Muscle layer of duodenum (tissue), 2 donors: Measurements from ENCODE around the gene IVNS1ABP.
"Not testable (repeated sequence)": the region's sequence is repeated elsewhere in the genome, so short reads cannot be mapped to it uniquely, and the experiment has no call there.

Experiments used
- H3K27ac ChIP-seq: one replicate; pipeline ENCODE4 v1.7.0; 2013; ENCODE audit warnings: mild to moderate bottlenecking, low read length
- H3K27me3 ChIP-seq: one replicate; pipeline ENCODE4 v1.7.0; 2013; ENCODE audit warnings: low read depth, mild to moderate bottlenecking, control low read depth, low read length
- H3K36me3 ChIP-seq, 2 donors: one replicate each; pipeline ENCODE4 v1.7.0; 2013; ENCODE audit warnings: low read length in 2 of 2, control low read depth in 1 of 2, mild to moderate bottlenecking in 1 of 2; ENCODE audit not compliant: insufficient read depth in 2 of 2, control insufficient read depth in 1 of 2
- H3K4me1 ChIP-seq, 2 donors: one replicate each; pipeline ENCODE4 v1.7.0; 2013; ENCODE audit warnings: low read length in 2 of 2, mild to moderate bottlenecking in 2 of 2, control low read depth in 1 of 2, moderate library complexity in 1 of 2; ENCODE audit not compliant: insufficient read depth in 2 of 2, control insufficient read depth in 1 of 2
- H3K4me3 ChIP-seq, 2 donors: one replicate each; pipeline ENCODE4 v1.7.0; 2013; ENCODE audit warnings: low read length in 2 of 2, low read depth in 1 of 2, mild to moderate bottlenecking in 1 of 2
- H3K9me3 ChIP-seq, 2 donors: one replicate each; pipeline ENCODE4 v1.7.0; 2013; ENCODE audit warnings: low read length in 2 of 2, control low read depth in 1 of 2, mild to moderate bottlenecking in 1 of 2; ENCODE audit not compliant: control insufficient read depth in 1 of 2
- donor health status: healthy.

The IVNS1ABP gene

GRCh38 chr1:185267301-185267700 lies 49.7 kb downstream of the IVNS1ABP start:
- Histone ChIP-seq H3K9me3 (no peaks in the 10 kb centered on the region), H3K27ac (no peak overlapping the region), H3K4me3 (no peak overlapping the region), H3K36me3 (no peaks in the 10 kb centered on the region), H3K4me1 (no peaks in the 10 kb centered on the region), H3K27me3 (no peaks in the 10 kb centered on the region)

DNA sequence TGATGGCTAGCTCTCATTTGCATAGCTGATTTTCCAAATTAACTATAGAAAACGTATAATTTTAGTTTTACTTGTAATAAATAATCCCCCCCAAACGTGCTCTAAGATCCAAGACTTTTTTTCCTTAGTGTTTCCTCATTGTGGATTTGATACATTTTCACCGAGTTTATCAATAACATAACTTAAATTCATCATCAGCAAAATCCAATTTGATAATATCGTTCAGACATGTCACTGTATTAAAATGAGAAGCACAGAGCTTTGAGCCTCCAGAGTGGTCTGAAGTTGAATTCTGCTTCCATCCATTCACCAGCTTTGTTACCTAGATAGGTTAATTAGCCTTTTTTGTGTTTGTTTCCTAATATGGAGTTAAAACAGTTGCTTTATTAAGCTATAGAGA lies 51.7 kb downstream of the IVNS1ABP start:
- Histone ChIP-seq H3K36me3 (no peaks in the 10 kb centered on the region), H3K27me3 (no peaks in the 10 kb centered on the region), H3K4me1 (no peaks in the 10 kb centered on the region), H3K4me3 (no peak overlapping the region), H3K27ac (no peak overlapping the region), H3K9me3 (no peaks in the 10 kb centered on the region)

- Histone ChIP-seq H3K4me1 (no peaks in the 10 kb centered on the region), H3K27ac (no peak overlapping the region), H3K9me3 (no peaks in the 10 kb centered on the region), H3K36me3 (no peaks in the 10 kb centered on the region), H3K27me3 (no peaks in the 10 kb centered on the region), H3K4me3 (no peak overlapping the region)
Measured at GRCh38 chr1:185263780-185264179, 53.3 kb downstream of the IVNS1ABP start.

DNA sequence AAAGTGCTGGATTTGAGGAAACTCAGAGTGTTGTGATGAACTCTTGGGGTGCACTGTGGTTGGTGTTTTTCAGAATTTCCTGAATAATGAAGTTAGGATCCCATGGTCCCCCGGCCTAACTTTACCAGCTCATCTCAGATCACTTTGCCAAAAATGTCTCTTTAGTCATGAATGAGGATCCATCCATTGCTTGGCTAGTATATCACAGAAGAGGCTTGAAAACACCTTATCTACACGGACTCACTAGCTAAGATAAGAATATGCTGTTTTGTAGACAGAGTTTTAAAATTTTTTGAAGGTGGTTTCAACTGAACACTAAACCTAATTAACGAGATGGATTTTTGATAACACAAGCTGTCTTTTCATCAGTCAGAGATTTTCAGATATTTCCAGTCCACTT lies 53.8 kb downstream of the IVNS1ABP start:
- Histone ChIP-seq H3K9me3 (no peaks in the 10 kb centered on the region), H3K4me3 (no peak overlapping the region), H3K27ac (no peak overlapping the region), H3K27me3 (no peaks in the 10 kb centered on the region), H3K4me1 (no peaks in the 10 kb centered on the region), H3K36me3 (no peaks in the 10 kb centered on the region)

- no peak overlapping the region for H3K4me3 ChIP-seq
- H3K4me1 ChIP-seq, result no peaks in the 10 kb centered on the region
- no peaks in the 10 kb centered on the region for H3K27me3 ChIP-seq
- no peaks in the 10 kb centered on the region for H3K9me3 ChIP-seq
- no peaks in the 10 kb centered on the region for H3K36me3 ChIP-seq
- H3K27ac ChIP-seq, result no peak overlapping the region
Measured at GRCh38 chr1:185262151-185262550, 54.9 kb downstream of the IVNS1ABP start.

DNA sequence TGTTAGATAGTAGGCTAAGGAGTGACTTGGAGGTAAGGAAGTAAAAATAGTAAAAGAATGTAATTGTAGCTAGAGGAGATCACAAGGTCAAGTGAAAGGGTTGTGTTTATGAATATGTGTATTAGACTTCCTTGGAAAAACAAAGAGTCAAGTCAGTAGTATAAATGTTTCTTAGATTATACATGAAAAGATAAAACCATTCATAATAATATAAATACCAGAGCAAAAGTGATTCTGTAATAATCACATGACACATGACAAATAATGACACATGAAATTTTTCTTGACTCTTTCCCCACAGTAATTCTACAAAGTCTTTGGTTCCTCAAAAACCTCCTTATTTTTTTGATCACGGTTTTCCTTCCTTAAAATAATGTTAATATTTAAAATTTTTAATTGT lies 56.4 kb downstream of the IVNS1ABP start:
- Histone ChIP-seq H3K36me3 (no peaks in the 10 kb centered on the region), H3K27me3 (no peaks in the 10 kb centered on the region), H3K4me1 (no peaks in the 10 kb centered on the region), H3K27ac (no peak overlapping the region), H3K4me3 (no peak overlapping the region), H3K9me3 (no peaks in the 10 kb centered on the region)

- no peak overlapping the region for H3K4me3 ChIP-seq
- no peaks in the 10 kb centered on the region for H3K36me3 ChIP-seq
- no peaks in the 10 kb centered on the region for H3K4me1 ChIP-seq
- H3K9me3 ChIP-seq, result no peaks in the 10 kb centered on the region
- H3K27me3 ChIP-seq, result no peaks in the 10 kb centered on the region
- no peak overlapping the region for H3K27ac ChIP-seq
Measured at GRCh38 chr1:185258676-185259075, 58.4 kb downstream of the IVNS1ABP start.

GRCh38 chr1:185257950-185258208 lies 59.2 kb downstream of the IVNS1ABP start:
- Histone ChIP-seq H3K27me3 (no peaks in the 10 kb centered on the region), H3K27ac (no peak overlapping the region), H3K9me3 (no peaks in the 10 kb centered on the region), H3K4me3 (no peak overlapping the region), H3K4me1 (no peaks in the 10 kb centered on the region), H3K36me3 (no peaks in the 10 kb centered on the region)

DNA sequence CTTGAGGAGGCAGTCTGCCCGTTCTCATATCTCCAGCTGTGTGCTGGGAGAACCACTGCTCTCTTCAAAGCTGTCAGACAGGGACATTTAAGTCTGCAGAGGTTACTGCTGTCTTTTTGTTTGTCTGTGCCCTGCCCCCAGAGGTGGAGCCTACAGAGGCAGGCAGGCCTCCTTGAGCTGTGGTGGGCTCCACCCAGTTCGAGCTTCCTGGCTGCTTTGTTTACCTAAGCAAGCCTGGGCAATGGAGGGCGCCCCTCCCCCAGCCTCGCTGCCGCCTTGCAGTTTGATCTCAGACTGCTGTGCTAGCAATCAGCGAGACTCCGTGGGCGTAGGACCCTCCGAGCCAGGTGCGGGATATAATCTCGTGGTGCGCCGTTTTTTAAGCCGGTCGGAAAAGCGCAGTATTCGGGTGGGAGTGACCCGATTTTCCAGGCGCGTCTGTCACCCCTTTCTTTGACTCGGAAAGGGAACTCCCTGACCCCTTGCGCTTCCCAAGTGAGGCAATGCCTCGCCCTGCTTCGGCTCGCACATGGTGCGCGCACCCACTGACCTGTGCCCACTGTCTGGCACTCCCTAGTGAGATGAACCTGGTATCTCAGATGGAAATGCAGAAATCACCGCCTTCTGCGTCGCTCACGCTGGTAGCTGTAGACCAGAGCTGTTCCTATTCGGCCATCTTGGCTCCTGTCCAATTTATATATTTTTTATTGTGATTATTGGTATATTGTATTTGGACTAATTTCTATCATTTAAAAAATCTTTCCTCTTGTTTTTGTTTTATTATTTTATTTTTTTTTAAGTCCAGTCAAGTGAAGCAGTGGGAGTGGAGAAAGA lies 59.7 kb downstream of the IVNS1ABP start:
- not testable (repeated sequence) for H3K9me3 ChIP-seq, H3K27me3 ChIP-seq, H3K27ac ChIP-seq, H3K36me3 ChIP-seq, H3K4me1 ChIP-seq, H3K4me3 ChIP-seq

DNA sequence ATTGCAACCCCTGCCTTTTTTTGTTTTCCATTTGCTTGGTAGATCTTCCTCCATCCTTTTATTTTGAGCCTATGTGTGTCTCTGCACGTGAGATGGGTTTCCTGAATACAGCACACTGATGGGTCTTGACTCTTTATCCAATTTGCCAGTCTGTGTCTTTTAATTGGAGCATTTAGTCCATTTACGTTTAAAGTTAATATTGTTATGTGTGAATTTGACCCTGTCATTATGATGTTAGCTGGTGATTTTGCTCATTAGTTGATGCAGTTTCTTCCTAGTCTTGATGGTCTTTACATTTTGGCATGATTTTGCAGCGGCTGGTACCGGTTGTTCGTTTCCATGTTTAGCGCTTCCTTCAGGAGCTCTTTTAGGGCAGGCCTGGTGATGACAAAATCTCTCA lies 61.4 kb downstream of the IVNS1ABP start:
- H3K4me3 ChIP-seq, H3K27ac ChIP-seq, H3K9me3 ChIP-seq, H3K36me3 ChIP-seq, H3K27me3 ChIP-seq, H3K4me1 ChIP-seq: not testable (repeated sequence)

DNA sequence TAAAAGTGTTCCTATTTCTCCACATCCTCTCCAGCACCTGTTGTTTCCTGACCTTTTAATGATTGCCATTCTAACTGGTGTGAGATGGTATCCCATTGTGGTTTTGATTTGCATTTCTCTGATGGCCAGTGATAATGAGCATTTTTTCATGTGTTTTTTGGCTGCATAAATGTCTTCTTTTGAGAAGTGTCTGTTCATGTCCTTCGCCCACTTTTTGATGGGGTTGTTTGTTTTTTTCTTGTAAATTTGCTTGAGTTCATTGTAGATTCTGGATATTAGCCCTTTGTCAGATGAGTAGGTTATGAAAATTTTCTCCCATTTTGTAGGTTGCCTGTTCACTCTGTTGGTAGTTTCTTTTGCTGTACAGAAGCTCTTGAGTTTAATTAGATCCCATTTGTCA lies 64.6 kb downstream of the IVNS1ABP start:
- not testable (repeated sequence) for H3K27ac ChIP-seq, H3K4me1 ChIP-seq, H3K36me3 ChIP-seq, H3K27me3 ChIP-seq, H3K9me3 ChIP-seq, H3K4me3 ChIP-seq

DNA sequence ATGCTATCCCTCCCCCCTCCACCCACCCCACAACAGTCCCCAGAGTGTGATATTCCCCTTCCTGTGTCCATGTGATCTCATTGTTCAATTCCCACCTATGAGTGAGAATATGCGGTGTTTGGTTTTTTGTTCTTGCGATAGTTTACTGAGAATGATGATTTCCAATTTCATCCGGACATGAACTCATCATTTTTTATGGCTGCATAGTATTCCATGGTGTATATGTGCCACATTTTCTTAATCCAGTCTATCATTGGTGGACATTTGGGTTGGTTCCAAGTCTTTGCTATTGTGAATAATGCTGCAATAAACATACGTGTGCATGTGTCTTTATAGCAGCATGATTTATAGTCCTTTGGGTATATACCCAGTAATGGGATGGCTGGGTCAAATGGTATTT lies 65.1 kb downstream of the IVNS1ABP start:
- not testable (repeated sequence) for H3K27ac ChIP-seq, H3K9me3 ChIP-seq, H3K4me3 ChIP-seq, H3K36me3 ChIP-seq, H3K4me1 ChIP-seq, H3K27me3 ChIP-seq
